ENCODE data around the gene AMBP. TPM values are rescaled to one million over a fixed set of nuclear protein-coding genes. Genes with fewer than 3 reads are reported as not detected.

The AMBP gene
- 10 to 100 TPM in 1 of 4 donors, 1 to 10 TPM in 3; 1.1 to 28.3 (median 1.6) TPM for polyA plus RNA-seq (ENCODE audit: insufficient read length in 4 of 4)

DNA sequence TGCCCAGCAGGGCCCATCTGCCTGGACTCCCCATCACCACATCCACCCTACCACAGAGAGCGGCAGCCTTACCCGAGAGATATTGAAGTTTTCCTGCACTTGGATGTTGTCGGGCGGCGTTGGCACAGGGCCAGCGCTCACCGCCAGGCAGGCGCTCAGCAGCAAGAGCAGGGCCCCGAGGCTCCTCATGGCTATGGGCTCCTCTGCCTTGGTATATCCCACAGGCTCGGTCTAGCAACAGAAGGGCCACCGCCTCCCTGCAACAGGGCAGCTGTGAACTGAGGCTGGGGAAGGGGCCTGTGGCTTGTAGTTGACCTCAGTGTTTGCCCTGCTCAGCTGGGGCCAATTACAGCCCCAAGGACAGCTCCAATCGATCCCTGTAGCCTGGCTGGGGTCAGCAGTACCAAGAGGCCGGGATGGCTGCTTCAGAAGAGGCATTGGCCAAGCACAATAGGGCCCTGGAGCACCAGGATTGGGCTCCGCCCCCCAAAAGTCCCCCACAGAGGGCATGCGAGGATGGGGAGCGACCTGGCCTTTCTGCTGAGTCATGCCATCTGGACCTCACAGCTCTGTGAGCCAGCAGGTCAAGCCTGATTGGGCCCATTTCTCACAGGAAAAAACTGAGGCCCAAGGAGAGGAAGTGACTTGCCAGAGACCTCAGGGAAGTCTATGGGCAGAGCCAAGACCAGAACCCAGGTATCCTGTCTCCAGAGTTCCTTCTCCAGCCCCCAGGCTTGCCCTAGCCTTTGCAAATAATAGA lies at the start of gene AMBP:
TSS of gene AMBP (minus strand) at position 280 of the 760 bp plus-strand sequence. CDS start at position 189, 91 bp downstream.
- DNase-seq (ENCODE audit: low read depth in 4 of 4, low spot score in 2 of 4), result no peak

DNA sequence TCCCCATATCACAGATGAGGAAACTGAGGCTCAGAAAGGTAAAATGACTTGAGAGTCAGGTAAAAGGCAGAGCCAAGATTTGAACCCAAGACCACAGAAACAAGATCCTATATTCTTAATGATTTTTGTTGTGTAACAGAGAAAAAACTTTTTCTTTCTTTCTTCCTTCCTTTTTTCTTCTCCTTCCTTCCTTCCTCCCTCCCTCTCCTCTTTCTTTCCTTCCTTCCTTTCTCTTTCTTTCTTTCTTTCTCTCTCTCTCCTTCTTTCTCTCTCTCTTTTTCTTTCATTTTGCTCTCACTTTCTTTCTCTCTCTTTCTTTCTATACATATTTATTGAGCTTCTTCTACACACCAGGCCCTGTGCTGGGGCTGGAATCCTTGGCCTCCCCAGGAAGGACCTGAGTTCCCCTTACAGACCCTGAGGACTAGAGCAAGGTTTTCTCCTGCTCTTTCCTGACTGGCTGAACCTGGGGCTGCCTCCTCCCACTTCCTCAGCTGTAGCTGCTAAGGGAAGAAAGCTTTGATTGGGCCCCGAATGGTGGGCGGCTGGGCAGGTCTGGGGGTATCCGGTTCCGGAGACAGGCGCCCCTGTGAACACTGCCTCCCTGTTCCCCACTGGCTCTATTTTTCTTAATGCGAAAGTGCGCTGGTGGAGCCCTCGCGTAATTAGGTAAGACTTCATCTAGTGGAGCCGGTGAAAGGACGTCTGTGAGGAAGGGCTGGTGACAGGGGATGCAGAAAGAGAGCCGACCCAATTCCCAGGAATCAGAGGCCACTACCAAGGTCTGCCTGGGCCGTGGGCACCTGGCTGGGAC lies 48.4 kb upstream of the AMBP start:
- DNase-seq (ENCODE audit: low read depth in 4 of 4, low spot score in 2 of 4), result no peak

DNA sequence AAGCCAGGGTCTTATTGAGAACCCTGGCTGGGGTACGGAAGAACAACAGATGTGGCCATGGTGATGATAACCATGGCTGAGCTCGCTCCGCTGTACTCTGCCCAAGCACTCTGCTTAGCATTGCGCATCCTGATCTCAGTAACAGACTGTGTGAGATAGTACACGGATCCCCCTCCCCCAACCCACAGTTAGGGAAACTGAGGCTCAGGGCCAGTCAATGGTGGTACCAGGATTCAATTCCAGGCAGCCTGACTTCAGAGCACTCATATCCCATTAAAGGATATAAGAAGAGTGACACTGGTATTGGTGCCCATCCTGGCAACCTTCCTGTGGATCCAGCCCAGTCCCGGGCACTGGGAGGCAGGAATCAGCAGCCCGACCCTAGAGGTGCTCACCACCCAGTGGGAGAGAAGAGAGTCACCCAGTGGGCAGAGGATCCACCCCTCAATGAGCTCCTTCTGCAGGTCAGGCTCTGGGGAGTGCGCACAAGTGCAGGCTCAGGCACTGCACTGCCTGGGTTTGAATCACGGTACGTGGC lies 47.4 kb upstream of the AMBP start:
- no peak for DNase-seq (ENCODE audit: low read depth in 4 of 4, low spot score in 2 of 4)

DNA sequence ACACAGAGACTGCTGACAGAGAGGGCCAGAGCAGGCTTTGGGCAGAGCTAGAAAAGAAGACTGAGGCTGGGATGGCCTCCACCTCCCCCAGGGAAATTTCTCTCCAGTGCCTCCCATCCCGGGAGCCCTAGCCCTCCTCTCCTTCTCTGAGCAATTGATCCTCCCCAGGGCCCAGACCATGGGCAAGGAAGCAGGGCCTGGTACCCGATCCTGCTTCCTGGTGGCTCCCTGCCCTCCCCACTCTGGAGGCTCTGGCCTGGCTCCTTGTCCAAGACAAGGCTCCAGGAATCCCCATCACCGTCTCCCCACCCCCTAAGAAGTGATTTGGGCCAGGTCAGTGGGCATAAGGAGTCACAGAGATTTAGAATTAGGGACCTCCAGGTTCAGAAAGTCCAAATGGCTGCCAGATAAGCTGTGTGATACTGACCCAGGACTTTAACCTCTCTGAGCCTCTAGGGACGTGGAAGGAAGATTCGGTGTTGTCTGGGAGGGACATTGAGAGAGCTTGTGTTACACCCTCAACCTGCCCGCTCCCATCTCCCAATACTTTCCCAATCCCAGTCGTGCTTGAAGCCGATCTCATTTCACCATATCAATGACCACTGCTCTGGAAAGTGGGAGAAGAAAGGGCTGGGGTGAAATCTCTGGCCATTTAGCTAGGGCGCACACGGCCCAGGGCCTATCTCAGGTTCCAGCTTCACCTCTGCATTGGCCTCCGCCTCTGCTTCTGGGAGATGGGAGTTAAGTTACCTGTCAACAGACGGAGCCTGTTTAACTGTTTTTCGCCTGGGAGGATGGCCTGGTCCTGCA lies 46.8 kb upstream of the AMBP start:
- DNase-seq (ENCODE audit: low read depth in 4 of 4, low spot score in 2 of 4), result no peak

DNA sequence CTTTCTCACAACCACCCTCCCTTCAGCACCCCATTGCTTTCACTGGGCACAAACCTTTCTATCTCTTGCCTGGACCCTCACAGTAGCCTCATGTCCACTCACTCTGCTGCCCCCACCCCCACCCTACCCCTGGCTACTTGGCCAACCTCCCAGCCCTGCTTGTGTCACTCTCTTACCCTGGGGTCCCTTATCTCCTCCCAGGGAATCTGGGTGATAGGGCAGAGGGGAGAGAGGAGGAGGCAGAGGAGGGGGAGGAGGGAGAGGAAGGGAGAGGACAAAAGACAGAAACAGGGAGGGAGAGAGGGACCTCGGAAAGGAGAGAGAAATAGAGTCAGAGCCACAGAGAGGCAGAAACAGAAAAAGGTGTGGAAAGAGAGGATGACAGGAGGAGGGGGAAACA lies 46.0 kb upstream of the AMBP start:
- no peak for DNase-seq (ENCODE audit: low read depth in 4 of 4, low spot score in 2 of 4)

DNA sequence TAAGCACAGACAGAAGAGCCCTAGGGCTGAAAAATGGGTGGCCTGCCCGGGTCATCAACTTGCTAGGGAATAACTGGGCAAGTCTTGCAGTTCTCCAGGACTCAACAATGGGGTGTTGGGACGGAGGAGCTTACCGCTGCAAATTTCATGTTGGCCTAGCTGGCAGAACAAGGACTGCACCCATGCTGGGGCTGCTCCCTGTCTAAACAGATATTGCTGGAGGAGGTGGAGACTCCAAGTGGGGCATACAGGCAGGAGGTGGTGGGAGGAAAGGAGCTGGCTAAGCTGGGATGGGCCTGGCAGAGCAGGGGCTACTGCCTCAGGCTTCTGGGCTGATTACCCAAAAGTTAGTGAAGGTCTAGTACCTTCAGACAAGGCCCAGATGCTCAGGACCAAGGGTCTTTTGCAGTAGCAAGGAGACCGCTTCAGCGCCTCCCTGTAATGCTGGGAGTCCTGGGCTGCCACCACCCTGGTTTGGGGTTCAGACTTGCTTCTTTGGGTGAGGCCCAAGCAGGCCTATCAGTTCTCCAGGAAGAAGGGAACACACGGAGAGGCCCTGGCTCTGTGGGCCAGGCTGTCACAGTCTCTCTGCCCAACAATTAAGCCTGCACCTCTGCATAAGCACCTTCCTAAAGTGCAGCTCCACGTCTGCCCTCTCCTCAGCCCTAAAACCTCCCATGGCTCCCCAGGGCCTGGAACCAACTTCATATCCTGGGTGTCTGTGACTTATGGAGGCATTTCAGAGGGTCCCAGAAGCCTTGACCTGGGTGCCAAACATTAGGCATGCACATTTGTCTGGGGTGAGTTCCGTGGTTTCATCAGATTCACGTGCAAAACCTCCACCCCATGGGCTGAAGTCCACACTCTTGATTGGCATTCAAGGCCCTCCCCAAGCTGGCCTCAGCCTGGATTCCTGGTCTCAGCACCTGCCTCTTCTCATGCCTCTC lies 45.2 kb upstream of the AMBP start:
- DNase-seq (ENCODE audit: low read depth in 4 of 4, low spot score in 2 of 4), result no peak

DNA sequence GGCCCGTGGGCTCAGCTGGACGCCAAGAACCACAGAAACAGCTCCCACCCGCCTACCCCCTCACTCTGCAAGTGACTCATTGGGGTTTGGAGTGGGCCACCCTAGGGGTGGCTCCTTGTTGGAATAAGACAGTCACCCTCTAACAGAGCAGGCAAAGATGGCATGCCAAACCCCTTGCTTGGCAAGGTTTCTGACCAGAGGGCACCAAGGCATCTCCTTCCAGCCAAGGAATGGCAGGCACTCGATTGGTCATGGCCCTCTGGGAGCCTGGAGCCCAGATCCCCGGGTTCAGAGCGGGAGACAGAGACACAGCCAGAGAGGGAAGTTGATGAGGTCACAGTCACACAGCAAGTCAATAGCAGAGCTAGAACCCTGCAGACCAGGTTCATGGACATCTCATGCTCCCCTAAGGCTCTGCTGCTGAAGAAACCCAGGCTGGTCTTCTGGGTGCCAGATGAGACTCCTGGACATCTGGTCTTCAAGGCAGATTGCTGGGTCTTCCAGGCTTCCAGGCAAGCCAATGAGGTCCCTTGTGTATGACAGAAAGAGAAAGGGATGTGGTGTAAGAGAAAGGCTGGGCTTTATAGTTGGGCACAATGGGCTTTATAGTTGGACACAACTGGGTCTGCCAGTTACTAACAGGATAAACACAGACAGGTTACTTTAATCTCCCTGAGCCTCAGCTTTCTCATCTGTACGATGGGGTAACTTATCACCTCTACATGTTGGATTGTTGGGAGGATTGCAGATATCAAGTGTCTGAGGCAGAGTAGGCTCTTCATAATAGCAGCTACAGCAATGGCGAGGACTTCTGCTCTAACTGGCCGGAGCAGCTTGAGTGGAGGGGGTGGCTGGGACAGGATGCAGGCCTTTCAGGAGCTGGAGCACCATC lies 44.3 kb upstream of the AMBP start:
- DNase-seq (ENCODE audit: low read depth in 4 of 4, low spot score in 2 of 4), result no peak

DNA sequence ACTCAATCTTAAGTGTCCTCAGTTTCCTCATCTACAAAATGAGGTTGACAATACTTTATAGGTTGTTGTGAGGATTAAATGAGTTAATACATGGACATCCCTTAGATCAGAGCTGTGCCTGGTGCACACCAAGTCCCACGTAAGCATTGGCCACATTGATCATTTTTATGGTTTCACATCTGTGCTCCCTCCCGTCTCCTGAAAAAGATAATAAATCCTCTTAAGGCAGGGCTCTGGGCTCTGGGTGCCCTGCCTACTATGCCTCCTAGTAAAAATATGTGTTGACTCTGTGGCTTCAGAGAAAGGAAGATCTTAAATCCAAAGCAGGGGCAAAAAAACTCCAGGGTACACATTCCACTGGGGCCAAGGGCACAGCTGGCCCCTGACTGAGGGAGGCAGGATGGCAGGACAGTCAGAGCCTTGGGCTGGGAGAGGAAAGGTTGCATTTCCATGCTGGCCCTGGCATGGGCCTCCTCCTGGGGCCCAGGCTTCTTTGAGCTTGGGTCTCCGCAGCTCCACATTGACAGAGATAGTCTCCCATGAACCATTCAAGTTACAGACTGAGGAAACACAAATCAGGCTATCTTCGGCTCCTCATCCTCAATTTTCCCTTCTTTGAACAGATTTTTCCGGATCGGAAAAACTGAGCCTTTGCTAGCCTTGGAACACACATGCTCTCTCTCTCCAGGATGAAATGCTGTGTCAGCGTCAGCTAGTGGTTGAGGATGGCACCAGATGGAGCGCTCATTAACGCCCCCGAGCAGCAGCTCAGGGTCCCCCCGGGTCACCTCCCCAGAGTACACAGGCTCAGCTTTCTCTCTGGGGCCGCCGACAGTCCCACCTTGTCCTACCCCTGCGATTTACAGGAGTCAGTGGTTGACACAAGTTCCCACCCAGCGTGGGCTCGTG lies 43.4 kb upstream of the AMBP start:
- DNase-seq (ENCODE audit: low read depth in 4 of 4, low spot score in 2 of 4), result no peak

DNA sequence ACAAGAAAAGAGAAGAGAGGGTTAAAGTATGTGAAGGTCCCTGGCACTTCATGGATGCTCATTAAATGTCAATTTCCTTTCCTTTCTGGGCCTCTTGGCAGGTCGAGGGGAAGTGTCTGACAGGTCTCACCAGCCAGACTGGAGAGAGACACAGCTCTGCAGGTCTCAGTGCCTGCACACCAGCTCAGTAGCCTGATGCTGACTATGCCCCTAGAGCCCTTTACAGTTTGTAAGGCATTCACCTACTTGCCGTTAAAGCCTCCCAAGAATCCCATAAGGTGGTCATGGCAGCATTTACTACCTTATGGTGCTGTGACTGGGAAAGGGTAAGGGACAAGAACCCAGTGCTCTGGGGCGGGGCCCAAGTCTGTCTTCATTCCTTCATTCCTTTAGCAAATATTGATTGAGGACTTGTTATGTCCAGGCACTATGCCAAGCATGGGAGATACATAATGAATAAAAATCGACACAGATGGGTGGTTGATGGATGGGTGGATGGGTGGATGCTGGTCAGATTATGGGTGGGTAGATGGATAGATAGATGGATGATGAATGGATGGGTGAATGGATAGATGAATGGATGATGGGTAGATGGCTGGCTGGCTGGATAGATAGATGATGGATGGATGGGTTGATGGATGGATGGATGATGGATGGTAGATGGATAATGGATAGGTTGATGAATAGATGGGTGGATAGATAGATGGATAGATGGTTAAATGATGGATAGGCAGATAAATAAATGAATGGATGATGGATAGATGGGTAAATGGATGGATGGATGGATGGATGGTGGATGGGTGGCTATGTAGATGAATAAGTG lies 42.3 kb upstream of the AMBP start:
- DNase-seq (ENCODE audit: low read depth in 4 of 4, low spot score in 2 of 4), result no peak

DNA sequence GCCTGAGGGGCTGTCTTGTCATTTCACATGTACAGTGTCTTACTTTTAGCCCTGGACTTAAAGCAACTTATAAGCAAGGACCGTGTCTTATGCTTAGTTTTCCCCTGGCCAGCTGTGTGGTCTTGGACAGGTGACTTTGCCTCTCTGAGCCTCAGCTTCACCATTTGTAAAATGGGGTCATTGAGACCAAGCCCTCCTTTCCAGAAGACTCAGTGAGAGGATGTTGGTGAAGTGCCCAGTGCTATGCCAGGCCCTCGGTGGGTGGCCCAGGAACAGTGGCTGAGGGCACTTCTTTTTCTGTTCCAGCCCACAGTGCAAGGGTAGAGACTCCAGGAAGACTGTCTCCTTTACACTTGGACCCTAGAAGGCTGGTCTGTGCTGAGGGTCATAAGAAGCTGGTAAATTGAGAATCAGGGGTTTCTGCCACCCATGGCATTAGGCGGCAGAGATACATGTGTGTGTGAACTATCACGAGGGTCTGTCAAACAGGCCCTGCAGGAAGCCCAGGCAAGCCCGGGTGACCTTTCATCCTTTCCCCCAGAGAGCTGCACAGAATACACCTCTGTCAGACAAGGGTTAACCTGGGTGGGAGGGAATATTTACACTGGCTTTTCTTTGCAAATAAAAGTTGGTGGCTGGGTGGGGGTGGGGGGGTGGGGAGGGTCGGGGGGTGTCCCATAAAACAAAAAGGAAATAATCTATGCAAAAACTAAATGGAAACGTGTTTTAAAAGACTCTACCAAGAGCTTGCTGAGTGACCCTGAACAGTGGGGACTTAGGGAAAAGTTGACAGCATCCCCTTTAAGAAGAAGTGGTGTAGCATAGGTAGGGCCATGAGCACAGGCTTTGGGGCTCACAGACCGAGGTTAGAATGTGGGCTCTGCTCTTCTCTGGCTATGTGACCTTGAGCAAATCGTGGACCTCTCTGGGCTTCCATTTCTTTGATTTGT lies 41.4 kb upstream of the AMBP start:
- no peak for DNase-seq (ENCODE audit: low read depth in 4 of 4, low spot score in 2 of 4)

DNA sequence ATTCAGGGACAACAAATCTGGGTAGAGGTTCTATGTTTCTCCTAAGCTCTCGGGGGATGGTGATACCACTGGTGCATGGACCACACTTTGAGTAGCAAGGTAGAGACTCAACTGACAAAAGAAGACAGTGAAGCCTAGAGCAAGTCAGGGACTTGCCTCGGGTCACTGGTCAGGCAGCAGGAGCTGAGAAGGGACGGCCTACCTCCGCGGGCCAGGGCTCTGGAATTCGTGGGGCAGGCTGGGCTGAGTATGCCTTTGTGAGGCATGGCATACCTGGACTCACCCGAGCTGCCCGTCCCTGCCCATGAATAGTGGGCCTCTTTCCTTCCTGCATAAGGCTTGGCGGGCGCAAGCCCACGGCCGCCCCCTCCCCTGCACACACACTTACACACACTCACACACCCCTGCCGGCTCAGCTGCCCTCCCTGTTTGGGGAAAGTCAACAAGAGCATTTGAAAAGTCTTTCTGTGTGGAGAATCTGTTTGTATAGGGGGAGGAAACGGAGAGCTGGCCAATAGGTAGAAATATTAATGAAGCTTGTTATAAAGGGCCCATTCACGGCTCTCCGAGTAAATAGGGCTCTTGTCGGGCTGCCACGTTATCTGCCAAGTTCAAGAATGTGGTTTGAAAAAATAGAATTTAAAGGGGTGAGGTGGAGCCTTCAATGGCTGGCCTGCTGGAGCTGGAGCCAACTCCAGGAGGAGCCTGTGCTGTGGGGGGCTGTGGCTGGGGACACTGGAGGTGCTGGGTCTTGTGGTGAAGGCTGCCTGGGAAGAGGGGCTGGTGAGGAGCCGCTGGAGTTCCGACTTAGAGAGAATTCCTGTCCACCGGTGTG lies 40.1 kb upstream of the AMBP start:
- no peak for DNase-seq (ENCODE audit: low read depth in 4 of 4, low spot score in 2 of 4)

DNA sequence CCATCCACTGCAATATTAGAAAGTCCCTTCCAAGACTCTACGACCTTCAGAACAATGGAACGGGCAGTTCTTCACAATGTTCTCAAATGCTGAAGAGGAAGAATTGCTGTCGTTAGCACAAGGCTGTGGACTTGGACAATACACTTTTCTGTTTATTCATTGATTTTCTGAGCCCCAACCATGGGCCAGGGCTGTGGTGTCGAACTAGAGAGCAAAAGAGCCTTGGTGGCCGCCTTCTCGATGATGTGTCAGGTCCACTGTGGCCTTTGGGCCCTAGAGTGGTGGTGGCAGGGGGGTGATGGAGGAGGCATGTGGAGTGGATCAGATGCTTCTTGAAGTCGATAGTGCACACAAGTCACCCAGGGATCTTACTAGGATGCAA lies 39.5 kb upstream of the AMBP start:
- no peak for DNase-seq (ENCODE audit: low read depth in 4 of 4, low spot score in 2 of 4)

DNA sequence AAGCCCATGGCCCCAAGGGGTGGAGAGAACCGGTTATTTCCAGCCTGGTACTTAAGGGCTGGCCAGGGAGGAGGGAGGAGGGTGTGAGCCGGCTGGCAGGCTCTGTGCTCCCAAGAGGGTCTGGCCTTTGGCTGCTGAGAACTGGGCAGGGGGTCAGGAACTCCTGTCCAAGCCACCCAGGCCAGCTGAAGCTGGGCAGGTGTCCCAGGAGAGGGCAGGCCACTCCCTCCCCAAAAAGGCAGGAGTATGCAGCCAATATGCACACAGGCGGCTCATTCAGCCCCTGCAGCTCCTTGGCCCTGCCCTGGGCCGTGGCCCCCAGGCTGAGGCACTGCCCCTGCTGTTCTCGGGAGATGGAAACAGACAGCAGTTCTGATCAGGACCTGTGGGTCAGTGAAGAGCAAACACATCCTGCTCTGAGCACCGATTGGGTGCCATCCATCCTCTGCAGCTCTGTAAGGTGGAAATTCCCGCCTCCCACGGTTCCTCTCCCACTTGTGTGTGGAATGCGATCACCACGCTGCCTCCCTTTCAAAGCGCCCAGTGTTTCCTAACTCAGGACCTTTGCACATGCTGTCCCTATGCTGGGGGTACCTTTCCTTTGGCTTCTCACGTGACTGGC lies 38.1 kb upstream of the AMBP start:
- DNase-seq (ENCODE audit: low read depth in 4 of 4, low spot score in 2 of 4), result no peak

DNA sequence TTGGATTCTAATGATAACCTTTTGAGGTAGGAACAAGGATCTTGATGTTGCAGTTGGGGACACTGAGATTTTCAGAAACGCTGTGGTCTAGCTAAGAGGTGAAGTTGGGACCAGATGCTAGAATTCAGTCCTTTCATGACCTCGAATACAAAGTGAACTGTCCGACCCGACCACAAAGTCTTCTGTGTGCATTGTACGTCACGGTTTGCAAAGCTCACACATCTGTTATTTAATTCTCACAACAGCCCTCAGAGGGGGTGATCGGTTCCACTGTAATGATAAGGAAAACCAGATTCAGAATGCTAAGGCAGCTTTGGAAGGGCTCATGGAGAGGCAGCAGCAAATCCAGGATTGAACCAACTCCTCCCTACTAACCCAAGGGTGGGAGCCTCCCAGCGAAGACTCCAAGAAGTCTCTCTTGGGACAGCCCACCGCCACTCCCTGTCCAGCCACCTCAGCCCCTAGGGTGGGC lies 37.6 kb upstream of the AMBP start:
- no peak for DNase-seq (ENCODE audit: low read depth in 4 of 4, low spot score in 2 of 4)

Measured in left renal cortex interstitium (tissue), 4 donors.